GM12873 (cell line): Measurements from ENCODE around the gene MARCHF11.

Source experiments
- TF ChIP-seq, protein P1 (sequence below): IDR thresholded peaks from 2 replicates; pipeline ENCODE4 v1.5.1; 2012; ENCODE audit warnings: low read depth, mild to moderate bottlenecking, moderate library complexity, low read length, control low read depth; ENCODE audit not compliant: insufficient read depth; ENCODE audit errors: missing control alignments

Gene MARCHF11

DNA sequence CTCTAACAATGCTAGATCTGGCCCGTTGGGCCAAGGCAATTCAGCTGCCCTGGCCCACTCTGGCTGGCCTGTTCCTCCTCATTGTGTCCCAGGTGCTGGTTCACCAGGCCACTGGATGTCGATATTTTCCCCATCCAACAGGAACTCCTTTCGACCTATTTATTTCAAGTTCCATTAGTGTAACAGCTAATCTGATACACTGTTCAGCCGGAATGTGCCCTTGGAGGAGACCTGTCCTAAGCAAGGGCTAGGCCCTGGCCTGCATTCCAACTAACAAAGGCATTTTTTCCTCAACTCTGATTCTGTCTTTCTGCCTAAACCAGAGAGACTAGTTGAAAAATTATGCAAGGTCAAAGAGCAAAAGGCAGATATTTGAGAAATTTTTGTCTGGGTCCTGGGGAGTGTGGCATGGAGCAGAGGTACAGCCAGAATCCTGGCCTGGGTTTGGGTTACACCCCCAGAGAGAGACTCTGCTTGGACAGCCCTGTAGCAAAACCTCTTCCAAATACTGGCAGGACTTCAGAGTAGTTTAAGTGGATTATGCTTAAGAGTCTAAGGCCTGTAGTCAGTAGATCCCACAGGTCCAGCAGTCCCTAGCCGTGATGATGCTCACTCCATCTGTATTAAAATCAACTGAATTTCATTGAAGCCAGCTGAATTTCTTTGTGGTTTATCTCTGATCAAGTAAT, 36.1 kb downstream of the MARCHF11 start:
- TF ChIP-seq, protein P1, sequence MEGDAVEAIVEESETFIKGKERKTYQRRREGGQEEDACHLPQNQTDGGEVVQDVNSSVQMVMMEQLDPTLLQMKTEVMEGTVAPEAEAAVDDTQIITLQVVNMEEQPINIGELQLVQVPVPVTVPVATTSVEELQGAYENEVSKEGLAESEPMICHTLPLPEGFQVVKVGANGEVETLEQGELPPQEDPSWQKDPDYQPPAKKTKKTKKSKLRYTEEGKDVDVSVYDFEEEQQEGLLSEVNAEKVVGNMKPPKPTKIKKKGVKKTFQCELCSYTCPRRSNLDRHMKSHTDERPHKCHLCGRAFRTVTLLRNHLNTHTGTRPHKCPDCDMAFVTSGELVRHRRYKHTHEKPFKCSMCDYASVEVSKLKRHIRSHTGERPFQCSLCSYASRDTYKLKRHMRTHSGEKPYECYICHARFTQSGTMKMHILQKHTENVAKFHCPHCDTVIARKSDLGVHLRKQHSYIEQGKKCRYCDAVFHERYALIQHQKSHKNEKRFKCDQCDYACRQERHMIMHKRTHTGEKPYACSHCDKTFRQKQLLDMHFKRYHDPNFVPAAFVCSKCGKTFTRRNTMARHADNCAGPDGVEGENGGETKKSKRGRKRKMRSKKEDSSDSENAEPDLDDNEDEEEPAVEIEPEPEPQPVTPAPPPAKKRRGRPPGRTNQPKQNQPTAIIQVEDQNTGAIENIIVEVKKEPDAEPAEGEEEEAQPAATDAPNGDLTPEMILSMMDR, result no peak

DNA sequence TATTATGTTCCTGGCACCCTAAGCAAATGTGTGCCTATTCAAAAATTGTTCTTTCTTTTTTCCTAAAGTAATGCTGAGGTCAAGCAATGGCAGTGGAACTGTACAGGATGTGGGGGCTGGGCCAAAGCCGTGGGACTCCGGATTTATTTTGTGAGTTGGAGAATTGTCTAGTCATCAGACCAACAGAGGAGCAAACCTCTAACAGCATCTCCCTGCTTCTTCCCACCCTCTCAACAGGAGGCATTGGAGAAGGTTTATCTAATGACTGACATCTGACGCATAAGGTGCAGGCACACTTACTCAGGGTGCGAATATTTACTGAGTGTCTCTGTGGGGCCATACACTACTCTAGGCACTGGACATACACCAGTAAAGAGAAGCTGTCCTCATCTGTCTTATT, 38.6 kb downstream of the MARCHF11 start:
- TF ChIP-seq, protein P1, result no peak

DNA sequence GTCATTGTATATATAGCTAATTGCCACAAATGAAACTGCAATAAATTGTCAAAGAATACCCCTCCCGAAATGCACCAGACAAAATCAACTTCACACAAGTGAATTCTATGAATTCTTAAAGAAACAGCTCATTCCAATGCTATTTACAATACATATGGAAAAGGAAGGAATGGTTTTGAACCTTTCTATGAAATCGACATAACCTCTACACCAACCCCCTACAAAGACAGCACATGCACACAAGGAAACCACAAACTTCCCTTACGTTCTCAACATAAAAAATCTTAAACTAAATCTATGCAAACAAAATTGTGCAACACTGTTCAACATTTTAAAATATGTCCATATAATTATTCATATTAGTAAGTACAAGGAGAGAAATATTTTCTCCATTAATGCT, 39.2 kb downstream of the MARCHF11 start:
- TF ChIP-seq, protein P1, result no peak

DNA sequence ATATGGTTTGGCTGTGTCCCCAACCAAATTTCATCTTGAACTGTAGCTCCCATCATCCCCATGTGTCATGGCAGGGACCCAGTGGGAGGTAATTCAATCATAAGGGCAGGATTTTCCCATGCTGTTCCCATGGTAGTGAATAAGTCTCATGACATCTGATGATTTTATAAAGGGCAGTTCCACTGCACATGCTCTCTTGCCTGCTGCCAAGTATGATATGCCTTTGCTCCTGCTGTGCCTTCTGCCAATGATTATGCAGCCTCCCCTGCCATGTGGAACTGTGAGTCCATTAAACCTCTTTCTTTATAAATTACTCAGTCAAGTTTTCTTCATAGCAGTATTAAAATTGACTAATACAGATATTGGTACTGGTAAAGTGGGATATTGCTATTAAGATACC, 42.4 kb downstream of the MARCHF11 start:
- TF ChIP-seq, protein P1, result no peak

DNA sequence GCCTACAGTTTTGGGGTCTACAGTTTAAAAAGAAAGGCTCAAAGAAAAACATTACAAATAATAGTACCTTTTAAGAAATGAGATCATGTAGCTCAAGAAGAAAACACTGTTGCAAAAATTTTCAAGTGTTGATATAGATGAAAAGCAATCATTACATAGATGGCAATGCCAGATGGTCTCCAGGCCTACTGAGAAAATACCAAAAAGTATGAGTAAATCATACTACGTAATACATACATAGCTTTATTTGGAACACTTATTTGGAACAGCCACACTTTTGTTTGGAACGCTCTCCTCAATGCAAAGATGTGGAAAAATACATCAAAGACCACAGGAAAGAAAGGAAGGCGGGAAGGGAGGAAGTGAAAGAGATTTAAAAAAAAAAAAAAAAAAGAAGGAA, 44.1 kb downstream of the MARCHF11 start:
- TF ChIP-seq, protein P1, result no peak

DNA sequence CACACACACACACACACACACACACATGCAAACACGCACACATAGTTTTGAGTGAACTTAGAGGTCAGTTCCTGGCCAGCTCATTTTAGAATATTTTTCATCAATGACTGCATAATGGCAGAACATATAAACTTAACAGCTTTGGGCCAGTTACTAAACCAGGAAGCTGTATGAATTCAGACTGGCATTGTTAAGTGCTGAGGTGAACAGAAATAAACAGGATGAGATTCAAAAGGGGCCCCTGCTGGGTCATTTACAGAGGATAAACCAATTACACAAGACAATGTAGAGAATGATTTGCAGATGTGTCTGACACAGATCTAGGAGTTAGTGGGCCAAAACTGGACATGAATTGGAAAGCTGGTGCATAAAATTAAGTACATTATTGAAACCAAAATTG, 44.6 kb downstream of the MARCHF11 start:
- TF ChIP-seq, protein P1, result no peak

DNA sequence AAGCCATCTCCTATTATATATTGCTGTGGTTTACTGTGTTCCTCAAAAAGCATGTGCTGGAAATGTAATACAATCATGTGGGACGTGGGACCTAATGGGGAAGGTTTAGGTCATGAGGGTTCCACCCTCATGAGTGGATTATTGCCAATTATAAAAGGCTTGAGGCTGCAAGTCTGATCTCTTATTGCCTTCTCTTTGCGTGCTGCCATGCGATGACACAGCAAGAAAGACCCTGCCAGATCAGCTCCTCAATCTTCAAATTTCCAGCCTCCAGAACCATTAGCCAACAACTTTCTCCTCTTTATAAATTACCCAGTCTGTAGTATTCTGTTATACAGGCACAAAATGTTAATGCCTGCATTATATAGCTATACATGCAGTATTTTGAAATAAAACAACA, 45.4 kb downstream of the MARCHF11 start:
- TF ChIP-seq, protein P1, result no peak

DNA sequence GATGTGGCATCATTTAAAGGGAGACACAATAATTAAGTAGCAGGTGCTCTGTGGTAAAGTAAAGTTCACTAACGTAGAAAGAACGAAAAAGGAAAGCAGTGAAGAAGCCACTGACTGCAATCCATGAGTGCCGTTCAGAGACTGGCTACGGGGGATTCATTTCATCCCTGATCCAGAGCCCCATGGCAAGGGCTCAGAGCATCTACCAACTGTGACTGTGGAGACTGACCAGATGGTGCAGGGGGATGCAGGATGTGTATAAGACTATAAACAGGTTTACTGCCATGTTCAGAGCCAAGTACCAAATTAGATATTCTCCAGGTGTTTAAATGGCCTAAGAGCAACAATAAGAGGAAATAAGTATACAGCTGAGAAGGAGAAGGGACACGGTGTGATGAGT, 47.7 kb downstream of the MARCHF11 start:
- TF ChIP-seq, protein P1, result no peak
